ENCODE data around the gene DCLK2. TPM values are rescaled to one million over a fixed set of nuclear protein-coding genes. Genes with fewer than 3 reads are reported as not detected.

The DCLK2 gene
- total RNA-seq, 4 donors from 2014 or later: 0.61 to 4.0 (median 0.74) TPM

DNA sequence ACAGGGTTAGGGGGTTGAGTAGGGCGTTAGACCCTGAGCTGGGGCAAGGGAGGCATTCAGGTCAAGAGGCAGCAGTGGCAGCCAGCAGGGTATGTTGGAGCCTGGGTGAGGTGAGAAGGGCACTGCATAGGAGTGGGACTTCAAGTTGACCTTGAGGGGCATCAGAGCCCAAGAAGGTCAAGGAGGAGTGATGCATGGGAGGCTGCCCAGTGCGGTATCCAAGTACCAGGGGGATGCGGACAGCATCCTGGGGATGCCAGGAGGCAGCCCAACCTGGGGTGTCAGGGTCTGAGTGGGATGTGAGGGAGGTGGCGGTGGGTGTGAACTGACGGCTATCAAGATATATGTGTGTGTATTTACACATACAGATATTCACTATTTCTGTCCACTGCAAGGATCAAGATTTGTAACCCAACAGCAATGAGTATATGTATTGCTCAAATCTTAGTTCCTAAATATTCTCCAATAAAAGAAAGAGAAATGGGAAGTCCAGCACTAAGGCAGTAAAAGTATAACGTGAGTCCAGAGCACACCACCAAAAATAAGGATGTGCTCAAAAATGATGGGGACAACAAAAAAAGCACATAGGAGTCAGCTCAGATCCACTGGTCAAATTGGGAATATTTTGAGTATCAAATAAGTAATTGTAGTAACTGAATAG is 9.8 kb upstream of the DCLK2 start:
- no peaks in the 10 kb centered on the region for H3K9me3 ChIP-seq
- DNase-seq: no peak
- H3K36me3 ChIP-seq: no peaks in the 10 kb centered on the region
- H3K4me1 ChIP-seq: no peaks in the 10 kb centered on the region
- intact Hi-C loops (cut with DNase I): no loop called here
- no peak for TF ChIP-seq POLR2A (IDR thresholded peaks at IDR 0.05)
- TF ChIP-seq, protein P1, sequence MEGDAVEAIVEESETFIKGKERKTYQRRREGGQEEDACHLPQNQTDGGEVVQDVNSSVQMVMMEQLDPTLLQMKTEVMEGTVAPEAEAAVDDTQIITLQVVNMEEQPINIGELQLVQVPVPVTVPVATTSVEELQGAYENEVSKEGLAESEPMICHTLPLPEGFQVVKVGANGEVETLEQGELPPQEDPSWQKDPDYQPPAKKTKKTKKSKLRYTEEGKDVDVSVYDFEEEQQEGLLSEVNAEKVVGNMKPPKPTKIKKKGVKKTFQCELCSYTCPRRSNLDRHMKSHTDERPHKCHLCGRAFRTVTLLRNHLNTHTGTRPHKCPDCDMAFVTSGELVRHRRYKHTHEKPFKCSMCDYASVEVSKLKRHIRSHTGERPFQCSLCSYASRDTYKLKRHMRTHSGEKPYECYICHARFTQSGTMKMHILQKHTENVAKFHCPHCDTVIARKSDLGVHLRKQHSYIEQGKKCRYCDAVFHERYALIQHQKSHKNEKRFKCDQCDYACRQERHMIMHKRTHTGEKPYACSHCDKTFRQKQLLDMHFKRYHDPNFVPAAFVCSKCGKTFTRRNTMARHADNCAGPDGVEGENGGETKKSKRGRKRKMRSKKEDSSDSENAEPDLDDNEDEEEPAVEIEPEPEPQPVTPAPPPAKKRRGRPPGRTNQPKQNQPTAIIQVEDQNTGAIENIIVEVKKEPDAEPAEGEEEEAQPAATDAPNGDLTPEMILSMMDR (IDR thresholded peaks at IDR 0.05): no peak
- WGBS, 2 donors: 86 to 88% methylated on average over 6 of the region's 6 CpGs
- no peak overlapping the region for H3K27ac ChIP-seq
- no peak overlapping the region for H3K4me3 ChIP-seq
- H3K27me3 ChIP-seq: peaks cover 0 to 12% (median 0%) of the 10 kb centered on the region in 4 donors

DNA sequence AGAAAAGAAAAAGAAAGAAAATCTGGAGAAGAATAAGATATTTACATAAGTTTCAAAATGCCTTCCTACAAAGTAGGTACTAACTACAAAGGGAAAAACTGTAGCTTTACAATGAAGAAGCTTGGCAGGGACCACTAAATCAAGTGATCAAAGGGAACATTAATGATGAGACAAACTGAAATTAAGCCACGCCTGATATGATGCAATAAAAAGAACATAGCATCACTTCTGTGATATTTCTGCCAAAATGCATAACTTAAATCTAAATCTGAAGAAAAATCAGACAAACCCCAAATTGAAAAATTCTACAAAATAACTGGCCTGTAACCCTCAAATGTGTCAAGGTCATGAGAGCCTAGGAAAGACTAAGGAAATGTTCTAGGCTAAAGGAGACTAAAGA is 8.9 kb upstream of the DCLK2 start:
- no peak overlapping the region for H3K27ac ChIP-seq
- DNase-seq: no peak
- no peak overlapping the region for H3K4me3 ChIP-seq
- H3K36me3 ChIP-seq: no peaks in the 10 kb centered on the region
- no peaks in the 10 kb centered on the region for H3K4me1 ChIP-seq
- WGBS, 2 donors: 54 to 57% methylated on average over 1 of the region's 1 CpG
- TF ChIP-seq, protein P1 (IDR thresholded peaks at IDR 0.05): no peak
- no peak for TF ChIP-seq POLR2A (IDR thresholded peaks at IDR 0.05)
- H3K9me3 ChIP-seq: no peaks in the 10 kb centered on the region
- H3K27me3 ChIP-seq: peaks cover 0 to 12% (median 0%) of the 10 kb centered on the region in 4 donors
- intact Hi-C loops (cut with DNase I): no loop called here

DNA sequence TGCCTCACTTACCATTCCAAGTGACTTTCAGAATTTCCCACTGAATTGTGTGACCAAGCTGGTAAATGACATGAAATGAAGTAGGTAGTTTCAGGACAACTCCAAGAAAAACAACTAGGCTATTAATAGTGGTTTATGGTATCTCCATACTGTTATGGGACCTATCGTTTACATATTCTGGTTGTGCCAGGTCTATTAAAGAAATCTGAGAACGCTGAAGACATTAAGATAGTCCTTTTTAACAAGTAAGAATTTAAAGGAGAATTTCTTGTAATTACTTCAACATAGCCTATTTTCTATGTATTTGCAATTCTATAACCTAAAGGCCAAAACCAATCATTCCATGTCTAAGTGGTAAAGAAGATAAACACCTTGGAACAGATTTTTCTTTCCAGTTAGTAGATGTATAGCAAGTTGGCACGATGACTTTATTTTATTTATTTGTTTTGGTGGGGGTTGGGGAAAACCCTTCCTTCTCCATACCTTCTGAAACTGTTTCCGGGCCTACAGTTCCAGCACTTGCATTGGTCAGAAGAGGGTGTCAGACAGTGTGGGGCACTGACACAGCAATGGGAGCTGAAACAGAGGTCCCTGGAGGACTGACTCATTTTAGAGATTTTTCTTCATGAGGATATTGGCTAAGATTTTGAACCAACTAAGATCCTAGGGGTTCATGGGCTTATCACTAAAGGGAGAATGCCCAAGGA is 7.6 kb upstream of the DCLK2 start:
- TF ChIP-seq, protein P1 (IDR thresholded peaks at IDR 0.05): no peak
- no peak for TF ChIP-seq POLR2A (IDR thresholded peaks at IDR 0.05)
- no peaks in the 10 kb centered on the region for H3K9me3 ChIP-seq
- DNase-seq: no peak
- no peaks in the 10 kb centered on the region for H3K4me1 ChIP-seq
- WGBS, 2 donors: 62 to 76% methylated on average over 4 of the region's 4 CpGs
- no peak overlapping the region for H3K4me3 ChIP-seq
- H3K27ac ChIP-seq: no peak overlapping the region
- H3K36me3 ChIP-seq: no peaks in the 10 kb centered on the region
- peaks cover 0 to 12% (median 0%) of the 10 kb centered on the region in 4 donors for H3K27me3 ChIP-seq
- intact Hi-C loops (cut with DNase I): no loop called here

DNA sequence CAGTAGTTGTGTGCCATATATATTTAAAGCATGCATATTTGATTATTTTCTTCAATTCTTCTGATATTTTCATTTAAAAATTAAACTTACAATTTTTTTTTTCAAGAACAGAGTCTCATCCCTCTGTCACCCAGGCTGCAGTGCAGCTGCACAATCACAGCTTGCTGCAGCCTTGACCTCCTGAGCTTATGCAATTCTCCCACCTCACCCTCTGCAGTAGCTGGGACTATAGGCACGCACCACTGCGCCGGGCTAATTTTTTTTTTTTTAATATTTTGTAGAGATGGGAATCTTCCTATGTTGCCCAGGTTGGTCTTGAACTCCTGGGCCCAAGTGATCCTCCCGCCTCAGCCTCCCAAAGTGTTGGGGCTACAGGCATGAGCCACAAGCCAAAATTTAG is 5.8 kb upstream of the DCLK2 start:
- Histone ChIP-seq H3K4me1 (peaks cover 0 to 2% (median 0%) of the 10 kb centered on the region in 3 donors), H3K9me3 (no peaks in the 10 kb centered on the region), H3K4me3 (no peak overlapping the region), H3K27ac (no peak overlapping the region), H3K36me3 (no peaks in the 10 kb centered on the region), H3K27me3 (peaks cover 0 to 22% (median 0%) of the 10 kb centered on the region in 4 donors)
- WGBS, 2 donors: 92 to 100% methylated on average over 4 of the region's 4 CpGs
- TF ChIP-seq, protein P1 (IDR thresholded peaks at IDR 0.05): no peak
- no peak for TF ChIP-seq POLR2A (IDR thresholded peaks at IDR 0.05)
- no peak for DNase-seq
- intact Hi-C loops (cut with DNase I): no loop called here
